C1 segment of cervical spinal cord (tissue), 14 donors: ENCODE data around the gene HIPK4.
"Not testable (repeated sequence)": the region's sequence is repeated elsewhere in the genome, so short reads cannot be mapped to it uniquely, and the experiment has no call there.

ENCODE experiments used
- DNase-seq, 14 donors: peaks; one replicate each; lab custom pipeline; 2025; lab: John Stamatoyannopoulos, UW

HIPK4 gene

GRCh38 chr19:40341601-40342482, 48.1 kb downstream of the HIPK4 start:
- peak in 8 of 14 donors; percentile 4 to 63 (median 36) for DNase-seq

DNA sequence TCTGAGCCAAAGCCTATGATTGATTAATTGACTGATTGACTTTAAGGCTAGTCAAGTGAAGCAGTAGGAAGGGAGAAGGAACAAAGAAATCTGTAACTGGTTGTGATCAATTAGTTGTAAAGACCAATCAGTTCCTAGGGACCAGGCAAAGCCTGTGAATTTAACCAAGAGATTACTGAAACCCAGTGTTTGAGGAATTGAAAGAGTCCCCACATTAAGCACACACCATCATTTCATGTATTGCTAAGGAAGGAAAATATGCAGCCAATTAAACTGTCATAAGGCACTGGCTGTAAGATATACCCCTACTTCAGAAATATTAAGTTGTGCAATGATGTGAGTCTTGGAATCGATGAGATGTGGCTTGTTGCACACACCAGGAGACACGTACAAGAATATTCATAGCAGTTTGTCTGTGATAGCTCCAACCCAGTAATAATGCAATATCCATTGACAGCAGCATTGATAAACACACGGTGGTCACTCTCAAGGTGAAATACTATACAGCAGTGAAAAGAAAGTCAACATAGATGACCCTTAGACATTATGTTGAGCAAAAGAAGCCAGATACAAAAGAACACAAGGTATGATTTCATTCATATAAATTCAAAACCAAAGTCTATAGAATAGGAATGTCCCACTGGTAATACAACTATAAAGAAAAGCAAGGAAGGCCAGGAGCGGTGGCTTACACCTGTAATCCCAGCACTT, 50.8 kb downstream of the HIPK4 start:
- DNase-seq: no peak

DNA sequence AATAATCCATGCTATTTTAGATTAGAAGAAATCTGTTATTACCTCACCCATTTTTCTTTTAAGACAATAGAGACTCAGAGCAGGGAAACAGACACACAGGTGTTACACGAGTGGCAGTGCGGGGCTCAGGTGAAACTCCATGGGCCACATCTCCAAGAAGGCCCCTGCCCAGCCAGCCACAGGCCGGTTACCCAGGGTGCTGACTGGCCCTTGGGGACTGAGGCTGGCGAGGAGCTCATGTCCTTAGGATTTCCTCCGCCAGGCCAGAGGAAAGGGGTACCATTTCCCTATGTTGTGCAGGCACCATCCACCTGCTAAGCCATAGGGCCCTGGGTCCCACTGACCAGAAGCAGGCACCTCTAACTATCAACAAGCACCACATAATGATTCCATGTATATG, 52.4 kb downstream of the HIPK4 start:
- no peak for DNase-seq

GRCh38 chr19:40337107-40337506, 52.9 kb downstream of the HIPK4 start:
- no peak for DNase-seq

DNA sequence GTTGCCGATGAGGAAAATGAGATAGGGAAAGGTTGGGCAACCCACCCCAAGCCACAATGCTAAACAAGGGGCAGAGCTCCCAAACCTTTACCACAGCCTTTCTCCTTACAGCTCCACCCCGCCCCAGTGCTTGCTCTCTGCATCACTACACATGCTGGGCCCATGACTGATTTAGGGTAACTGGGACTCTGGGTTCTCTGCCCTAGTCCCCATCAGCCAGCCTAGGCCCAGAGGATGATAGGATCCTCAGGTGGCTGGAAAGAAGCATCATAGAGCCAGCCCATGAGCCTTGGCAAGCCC, 53.4 kb downstream of the HIPK4 start:
- DNase-seq: no peak

GRCh38 chr19:40335855-40336600, 54.0 kb downstream of the HIPK4 start:
- DNase-seq: no peak

GRCh38 chr19:40335101-40335500, 54.9 kb downstream of the HIPK4 start:
- DNase-seq: no peak

- not testable (repeated sequence) for DNase-seq
Measured at GRCh38 chr19:40333083-40333482, 56.9 kb downstream of the HIPK4 start.

- DNase-seq: peak in 1 of 14 donors; percentile 5
Measured at GRCh38 chr19:40332669-40333068, 57.3 kb downstream of the HIPK4 start.

- no peak for DNase-seq
Measured at GRCh38 chr19:40331052-40331451, 58.9 kb downstream of the HIPK4 start.
